Hepatocyte (in vitro differentiated cells): ENCODE results near the gene MGLL.

Experiments used
- EZH2phosphoT487 ChIP-seq: fragments of 200-600 bp; sonication (generic); IDR thresholded peaks from one replicate; pipeline ENCODE4 v1.6.1; 2018; ENCODE audit warnings: antibody characterized with exemption, mild to moderate bottlenecking, low read depth, moderate library complexity; ENCODE audit not compliant: unreplicated experiment, severe bottlenecking
- TF ChIP-seq, protein P1 (sequence below): fragments of 200-600 bp; sonication (generic); IDR thresholded peaks from 2 replicates; pipeline ENCODE4 v1.5.1; 2016; ENCODE audit warnings: antibody characterized with exemption, mild to moderate bottlenecking; ENCODE audit not compliant: poor library complexity

DNA sequence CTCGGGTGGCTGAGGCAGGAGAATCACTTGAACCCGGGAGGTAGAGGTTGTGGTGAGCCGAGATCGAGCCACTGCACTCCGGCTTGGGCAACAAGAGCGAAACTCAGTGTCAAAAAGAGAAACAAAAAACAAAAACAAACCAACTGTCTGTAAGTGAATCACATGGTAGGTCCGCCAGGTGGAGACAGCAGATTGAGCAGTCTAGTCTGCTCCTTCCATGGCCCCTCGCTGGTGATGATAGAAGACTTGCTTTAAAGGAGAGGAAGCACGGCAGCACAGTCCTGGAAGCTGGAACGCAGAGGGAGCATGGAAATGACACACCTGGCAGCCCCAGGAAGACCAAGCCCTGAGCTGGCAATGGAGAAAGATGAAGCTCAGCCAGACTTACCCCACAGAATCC, 31.4 kb upstream of the MGLL start:
- TF ChIP-seq, protein P1, sequence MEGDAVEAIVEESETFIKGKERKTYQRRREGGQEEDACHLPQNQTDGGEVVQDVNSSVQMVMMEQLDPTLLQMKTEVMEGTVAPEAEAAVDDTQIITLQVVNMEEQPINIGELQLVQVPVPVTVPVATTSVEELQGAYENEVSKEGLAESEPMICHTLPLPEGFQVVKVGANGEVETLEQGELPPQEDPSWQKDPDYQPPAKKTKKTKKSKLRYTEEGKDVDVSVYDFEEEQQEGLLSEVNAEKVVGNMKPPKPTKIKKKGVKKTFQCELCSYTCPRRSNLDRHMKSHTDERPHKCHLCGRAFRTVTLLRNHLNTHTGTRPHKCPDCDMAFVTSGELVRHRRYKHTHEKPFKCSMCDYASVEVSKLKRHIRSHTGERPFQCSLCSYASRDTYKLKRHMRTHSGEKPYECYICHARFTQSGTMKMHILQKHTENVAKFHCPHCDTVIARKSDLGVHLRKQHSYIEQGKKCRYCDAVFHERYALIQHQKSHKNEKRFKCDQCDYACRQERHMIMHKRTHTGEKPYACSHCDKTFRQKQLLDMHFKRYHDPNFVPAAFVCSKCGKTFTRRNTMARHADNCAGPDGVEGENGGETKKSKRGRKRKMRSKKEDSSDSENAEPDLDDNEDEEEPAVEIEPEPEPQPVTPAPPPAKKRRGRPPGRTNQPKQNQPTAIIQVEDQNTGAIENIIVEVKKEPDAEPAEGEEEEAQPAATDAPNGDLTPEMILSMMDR, result no peak
- TF ChIP-seq EZH2phosphoT487, result no peak
